Measurements from ENCODE around the gene LRMDA. TPM values are rescaled to one million over a fixed set of nuclear protein-coding genes. Genes with fewer than 3 reads are reported as not detected.

The LRMDA gene
- total RNA-seq, 2 experiments from 2014 or later = not detected

DNA sequence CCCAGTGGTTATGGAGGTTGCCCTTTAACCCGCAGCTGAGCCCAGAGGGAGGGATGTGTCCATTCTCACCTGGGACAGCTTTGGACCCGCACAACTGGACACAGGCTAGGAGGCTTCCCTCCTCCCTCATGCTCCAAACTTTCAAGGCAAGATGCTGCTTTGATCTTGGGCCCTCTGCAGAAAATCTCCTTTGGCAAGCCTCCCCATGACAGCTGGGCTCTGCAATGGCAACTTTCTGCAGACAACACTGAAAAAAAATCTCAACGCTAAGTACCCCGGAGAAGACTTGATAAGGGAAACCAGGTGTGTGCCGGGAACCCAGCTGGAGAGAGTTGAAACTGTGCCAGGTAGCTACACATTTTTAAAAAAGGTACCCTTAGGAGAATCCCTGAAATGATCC lies 610.1 kb downstream of the LRMDA start:
- no peak overlapping the region for H3K4me3 Mint-ChIP-seq
- no peaks in the 10 kb centered on the region for H3K36me3 Mint-ChIP-seq (ENCODE audit: low read depth)
- no peaks in the 10 kb centered on the region for H3K4me1 Mint-ChIP-seq (ENCODE audit: low read depth)
- H3K27me3 Mint-ChIP-seq = no peaks in the 10 kb centered on the region
- Histone ChIP-seq H3K4me3 (ENCODE audit: low read length) (no peak overlapping the region), H3K9me3 (ENCODE audit: control insufficient read depth in 1 of 2, insufficient read depth in 1 of 2, low read length in 2 of 2) (peaks cover 0 to 3% of the 10 kb centered on the region in 2 experiments), H3K27ac (ENCODE audit: low read depth in 1 of 2, low read length in 2 of 2) (no peak overlapping the region), H3K36me3 (ENCODE audit: insufficient read depth, low read length) (no peaks in the 10 kb centered on the region), H3K4me1 (ENCODE audit: insufficient read depth, low read length) (no peaks in the 10 kb centered on the region), H3K27me3 (ENCODE audit: control insufficient read depth in 1 of 2, insufficient read depth in 2 of 2, low read length in 2 of 2) (no peaks in the 10 kb centered on the region)
- DNase-seq (no peak), ATAC-seq (ENCODE audit: poor library complexity) (no peak)
- H3K9me3 Mint-ChIP-seq = no peaks in the 10 kb centered on the region
- no peak overlapping the region for H3K27ac Mint-ChIP-seq
- TF ChIP-seq, protein P1, sequence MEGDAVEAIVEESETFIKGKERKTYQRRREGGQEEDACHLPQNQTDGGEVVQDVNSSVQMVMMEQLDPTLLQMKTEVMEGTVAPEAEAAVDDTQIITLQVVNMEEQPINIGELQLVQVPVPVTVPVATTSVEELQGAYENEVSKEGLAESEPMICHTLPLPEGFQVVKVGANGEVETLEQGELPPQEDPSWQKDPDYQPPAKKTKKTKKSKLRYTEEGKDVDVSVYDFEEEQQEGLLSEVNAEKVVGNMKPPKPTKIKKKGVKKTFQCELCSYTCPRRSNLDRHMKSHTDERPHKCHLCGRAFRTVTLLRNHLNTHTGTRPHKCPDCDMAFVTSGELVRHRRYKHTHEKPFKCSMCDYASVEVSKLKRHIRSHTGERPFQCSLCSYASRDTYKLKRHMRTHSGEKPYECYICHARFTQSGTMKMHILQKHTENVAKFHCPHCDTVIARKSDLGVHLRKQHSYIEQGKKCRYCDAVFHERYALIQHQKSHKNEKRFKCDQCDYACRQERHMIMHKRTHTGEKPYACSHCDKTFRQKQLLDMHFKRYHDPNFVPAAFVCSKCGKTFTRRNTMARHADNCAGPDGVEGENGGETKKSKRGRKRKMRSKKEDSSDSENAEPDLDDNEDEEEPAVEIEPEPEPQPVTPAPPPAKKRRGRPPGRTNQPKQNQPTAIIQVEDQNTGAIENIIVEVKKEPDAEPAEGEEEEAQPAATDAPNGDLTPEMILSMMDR (IDR thresholded peaks at IDR 0.05) = no peak
- ChIA-PET POLR2A (no interaction called here), CTCF (no interaction called here)
- intact Hi-C loops (cut with DNase I, micrococcal nuclease) = no loop called here

DNA sequence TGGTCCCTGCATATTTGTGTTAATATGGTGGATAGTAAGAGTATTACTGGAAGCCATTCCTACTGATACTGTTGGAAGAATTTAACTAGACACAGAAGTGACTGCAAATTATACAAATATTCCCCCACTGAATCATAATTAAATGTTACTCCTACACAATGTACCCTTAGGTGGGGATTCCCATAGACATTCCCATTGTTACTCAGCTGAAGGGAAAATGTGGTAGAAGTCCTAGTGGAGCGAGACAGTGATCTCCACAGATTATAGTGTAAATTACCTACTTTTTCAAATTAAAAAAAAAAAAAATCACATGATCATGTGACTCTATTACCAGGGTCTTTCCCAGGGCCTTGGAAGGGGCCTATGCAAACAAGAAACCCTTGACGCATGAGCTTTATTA lies 611.8 kb downstream of the LRMDA start:
- no peaks in the 10 kb centered on the region for H3K27me3 ChIP-seq (ENCODE audit: control insufficient read depth in 1 of 2, insufficient read depth in 2 of 2, low read length in 2 of 2)
- intact Hi-C loops (cut with DNase I, micrococcal nuclease) = no loop called here
- DNase-seq = no peak
- Mint-ChIP-seq H3K9me3 (no peaks in the 10 kb centered on the region), H3K36me3 (ENCODE audit: low read depth) (no peaks in the 10 kb centered on the region), H3K27ac (no peak overlapping the region), H3K4me3 (no peak overlapping the region), H3K4me1 (ENCODE audit: low read depth) (no peaks in the 10 kb centered on the region), H3K27me3 (no peaks in the 10 kb centered on the region)
- CTCF ChIA-PET = interaction anchor here (0.7 kb wide), 1 partner anchor 8 kb away, joined by 3 read pairs; no protein-coding TSS in a partner anchor
- H3K36me3 ChIP-seq (ENCODE audit: insufficient read depth, low read length) = no peaks in the 10 kb centered on the region
- ATAC-seq (ENCODE audit: poor library complexity) = no peak
- no peak overlapping the region for H3K27ac ChIP-seq (ENCODE audit: low read depth in 1 of 2, low read length in 2 of 2)
- TF ChIP-seq, protein P1 (IDR thresholded peaks at IDR 0.05) = no peak
- peaks cover 0 to 3% of the 10 kb centered on the region in 2 experiments for H3K9me3 ChIP-seq (ENCODE audit: control insufficient read depth in 1 of 2, insufficient read depth in 1 of 2, low read length in 2 of 2)
- no peak overlapping the region for H3K4me3 ChIP-seq (ENCODE audit: low read length)
- no peaks in the 10 kb centered on the region for H3K4me1 ChIP-seq (ENCODE audit: insufficient read depth, low read length)
- POLR2A ChIA-PET = no interaction called here

DNA sequence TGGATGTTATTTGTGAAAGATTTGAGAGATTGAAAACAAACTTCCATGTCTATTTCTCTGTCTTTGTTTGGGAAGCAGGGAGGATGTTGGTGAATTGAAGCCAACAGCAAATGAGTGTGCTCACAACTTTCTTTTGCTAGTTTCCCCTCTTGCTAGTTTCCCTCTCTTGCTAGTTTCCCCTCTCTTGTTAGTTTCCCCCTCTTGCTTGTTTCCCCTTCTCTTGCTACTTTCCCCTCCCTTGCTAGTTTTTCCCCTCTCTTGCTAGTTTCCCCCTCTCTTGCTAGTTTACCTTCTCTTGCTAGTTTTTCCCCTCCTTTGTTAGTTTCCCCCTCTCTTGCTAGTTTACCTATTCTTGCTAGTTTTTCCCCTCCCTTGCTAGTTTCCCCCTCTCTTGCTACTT lies 613.3 kb downstream of the LRMDA start:
- Mint-ChIP-seq H3K9me3 (no peaks in the 10 kb centered on the region), H3K4me1 (ENCODE audit: low read depth) (no peaks in the 10 kb centered on the region), H3K4me3 (no peak overlapping the region), H3K27ac (no peak overlapping the region), H3K36me3 (ENCODE audit: low read depth) (no peaks in the 10 kb centered on the region), H3K27me3 (no peaks in the 10 kb centered on the region)
- DNase-seq (no peak), ATAC-seq (ENCODE audit: poor library complexity) (no peak)
- H3K27ac ChIP-seq (ENCODE audit: low read depth in 1 of 2, low read length in 2 of 2) = no peak overlapping the region
- ChIA-PET POLR2A (no interaction called here), CTCF (no interaction called here)
- H3K27me3 ChIP-seq (ENCODE audit: control insufficient read depth in 1 of 2, insufficient read depth in 2 of 2, low read length in 2 of 2) = no peaks in the 10 kb centered on the region
- intact Hi-C loops (cut with DNase I, micrococcal nuclease) = no loop called here
- H3K4me3 ChIP-seq (ENCODE audit: low read length) = no peak overlapping the region
- TF ChIP-seq, protein P1 (IDR thresholded peaks at IDR 0.05) = no peak
- peaks cover 0 to 3% of the 10 kb centered on the region in 2 experiments for H3K9me3 ChIP-seq (ENCODE audit: control insufficient read depth in 1 of 2, insufficient read depth in 1 of 2, low read length in 2 of 2)
- H3K36me3 ChIP-seq (ENCODE audit: insufficient read depth, low read length) = no peaks in the 10 kb centered on the region
- no peaks in the 10 kb centered on the region for H3K4me1 ChIP-seq (ENCODE audit: insufficient read depth, low read length)
